Uterus (tissue), 4 donors: ENCODE results near the gene LIMK2. TPM values are rescaled to one million over a fixed set of nuclear protein-coding genes. Genes with fewer than 3 reads are reported as not detected.
"Not testable (repeated sequence)": the region's sequence is repeated elsewhere in the genome, so short reads cannot be mapped to it uniquely, and the experiment has no call there.

Source experiments
- DNase-seq, 2 donors: peaks; one replicate each; pipeline ENCODE4 v3.0.0-alpha.2; 2019 to 2020
- H3K27ac ChIP-seq, 2 donors: fragments of 200-600 bp; sonication (generic); 1 replicate in 1 of 2; 2 replicates in 1 of 2; pipeline ENCODE4 v1.5.1; 2016 to 2018
- H3K27me3 ChIP-seq, 2 donors: fragments of 200-600 bp; sonication (generic); one replicate each; pipeline ENCODE4 v1.5.1; 2018 to 2019; ENCODE audit warnings: control low read depth in 1 of 2
- H3K36me3 ChIP-seq, 2 donors: fragments of 200-600 bp; sonication (generic); one replicate each; pipeline ENCODE4 v1.5.1; 2019; ENCODE audit warnings: control low read depth in 1 of 2
- H3K4me1 ChIP-seq, 2 donors: fragments of 200-600 bp; sonication (generic); one replicate each; pipeline ENCODE4 v1.5.1; 2018 to 2019; ENCODE audit warnings: control low read depth in 1 of 2
- H3K4me3 ChIP-seq, 2 donors: fragments of 200-600 bp; sonication (generic); 1 replicate in 1 of 2; 2 replicates in 1 of 2; pipeline ENCODE4 v1.5.1; 2018 to 2019; ENCODE audit warnings: mild to moderate bottlenecking in 1 of 2
- H3K9me3 ChIP-seq, 2 donors: fragments of 200-600 bp; sonication (generic); one replicate each; pipeline ENCODE4 v1.5.1; 2019; ENCODE audit warnings: control low read depth in 1 of 2
- CTCF ChIP-seq, 4 experiments: fragments of 200-600 bp in 2 of 4; fragments of 450-650 bp in 2 of 4; sonication (generic) in 2 of 4; IDR thresholded peaks; one replicate each; pipeline ENCODE4 v1.5.1; 2016 to 2019; ENCODE audit warnings: antibody characterized with exemption in 4 of 4, mild to moderate bottlenecking in 2 of 4, moderate library complexity in 1 of 4
- POLR2A ChIP-seq, 2 donors: fragments of 450-650 bp; IDR thresholded peaks; one replicate each; pipeline ENCODE4 v1.6.1; 2016; ENCODE audit warnings: antibody characterized with exemption in 2 of 2, mild to moderate bottlenecking in 1 of 2, moderate library complexity in 1 of 2
- intact Hi-C: fragments of 100-400 bp; cut with DNase I; formaldehyde crosslinking; loops from one replicate; pipeline ENCODE4 v1.15.1; 2023; ENCODE audit warnings: low total_unique reads
- total RNA-seq, 4 donors: library from RNA; depleted of rRNA in 3 of 4; stranded (reverse); fragments of >200 nt in 3 of 4; gene quantifications; one replicate each; pipeline versions ENCODE4 v1.1.0 to v1.2.4, GENCODE V29; 2014 to 2023
- donor health status: DM: yes; HTN: yes; CAD: no.

The LIMK2 gene
- total RNA-seq, 4 donors from 2014 or later, result 7.2 to 52.0 (median 22.1) TPM

- peak overlapping the region; percentile 47 to 52 for H3K27ac ChIP-seq
- H3K4me1 ChIP-seq, result no peaks in the 10 kb centered on the region
- TF ChIP-seq POLR2A (IDR thresholded peaks at IDR 0.05) (no peak), CTCF (IDR thresholded peaks at IDR 0.05) (no peak)
- H3K9me3 ChIP-seq, result no peaks in the 10 kb centered on the region
- no peaks in the 10 kb centered on the region for H3K36me3 ChIP-seq
- DNase-seq, result no peak
- intact Hi-C loops, result no loop called here
- no peaks in the 10 kb centered on the region for H3K27me3 ChIP-seq
- no peak overlapping the region for H3K4me3 ChIP-seq
These were observed 31.4 kb downstream of the LIMK2 start for GRCh38 chr22:31243339-31244045.

- Histone ChIP-seq H3K27ac (peak overlapping the region; percentile 47 to 52), H3K4me1 (no peaks in the 10 kb centered on the region), H3K4me3 (no peak overlapping the region), H3K36me3 (no peaks in the 10 kb centered on the region), H3K27me3 (no peaks in the 10 kb centered on the region), H3K9me3 (no peaks in the 10 kb centered on the region)
- intact Hi-C loops, result no loop called here
- TF ChIP-seq CTCF (IDR thresholded peaks at IDR 0.05) (no peak), POLR2A (IDR thresholded peaks at IDR 0.05) (no peak)
- DNase-seq, result peak in 1 of 2 donors; percentile 34
These were observed 32.2 kb downstream of the LIMK2 start for GRCh38 chr22:31244046-31244942.

- H3K4me3 ChIP-seq, result no peak overlapping the region
- DNase-seq, result no peak
- intact Hi-C loops, result no loop called here
- no peaks in the 10 kb centered on the region for H3K27me3 ChIP-seq
- H3K27ac ChIP-seq, result no peak overlapping the region
- H3K36me3 ChIP-seq, result no peaks in the 10 kb centered on the region
- TF ChIP-seq CTCF (IDR thresholded peaks at IDR 0.05), result no peak
- no peak for TF ChIP-seq POLR2A (IDR thresholded peaks at IDR 0.05)
- H3K9me3 ChIP-seq, result no peaks in the 10 kb centered on the region
- H3K4me1 ChIP-seq, result no peaks in the 10 kb centered on the region
These were observed 32.9 kb downstream of the LIMK2 start for GRCh38 chr22:31244943-31245451.

- H3K4me3 ChIP-seq, DNase-seq, H3K4me1 ChIP-seq, H3K27me3 ChIP-seq, intact Hi-C loops, H3K27ac ChIP-seq, H3K36me3 ChIP-seq, H3K9me3 ChIP-seq: not testable (repeated sequence)
These were observed 33.9 kb downstream of the LIMK2 start for GRCh38 chr22:31245998-31246397.

- H3K4me1 ChIP-seq, result no peaks in the 10 kb centered on the region
- DNase-seq, result no peak
- H3K36me3 ChIP-seq, result no peaks in the 10 kb centered on the region
- no peaks in the 10 kb centered on the region for H3K9me3 ChIP-seq
- no peak overlapping the region for H3K27ac ChIP-seq
- intact Hi-C loops, result no loop called here
- H3K4me3 ChIP-seq, result no peak overlapping the region
- TF ChIP-seq POLR2A (IDR thresholded peaks at IDR 0.05), result no peak
- no peak for TF ChIP-seq CTCF (IDR thresholded peaks at IDR 0.05)
- H3K27me3 ChIP-seq, result no peaks in the 10 kb centered on the region
These were observed 34.6 kb downstream of the LIMK2 start for GRCh38 chr22:31246687-31247086.
